ENCODE results near the gene ZNF710. TPM values are rescaled to one million over a fixed set of nuclear protein-coding genes. Genes with fewer than 3 reads are reported as not detected.

The ZNF710 gene
- total and polyA plus RNA-seq, 2 of the 4 experiments (the other 2 are of a cell fraction) = 7.6 to 8.2 TPM

- intact Hi-C loops (cut with micrococcal nuclease) = no loop called here
- Histone ChIP-seq H4K20me1 (ENCODE audit: insufficient read depth, low read length) (peaks cover 10% of the 10 kb centered on the region), H3K9ac (ENCODE audit: low read depth, low read length) (no peak overlapping the region), H4K91ac (ENCODE audit: insufficient read depth, low read depth, low read length) (no peak overlapping the region), H3K4me1 (ENCODE audit: control insufficient read depth, insufficient read depth, low read length) (peaks cover 4% of the 10 kb centered on the region), H3K36me3 (ENCODE audit: control insufficient read depth, insufficient read depth, low read length) (no peaks in the 10 kb centered on the region), H3K4me3 (ENCODE audit: insufficient read depth, low read depth, low read length) (no peak overlapping the region), H3K9me3 (ENCODE audit: control insufficient read depth, insufficient read depth, low read length) (no peaks in the 10 kb centered on the region), H2AFZ (replicated peaks; ENCODE audit: low read length, poor library complexity) (no peak overlapping the region), H2BK20ac (ENCODE audit: low read depth, low read length) (no peak overlapping the region), H3K4me2 (ENCODE audit: low read depth, low read length) (no peak overlapping the region), H3K27ac (ENCODE audit: insufficient read depth, low read length) (no peak overlapping the region), H2BK15ac (ENCODE audit: low read depth, low read length) (no peak overlapping the region), H3K79me1 (ENCODE audit: low read depth in 1 of 2, low read length in 2 of 2) (peaks cover 21 to 63% of the 10 kb centered on the region in 2 experiments; a peak in 3 of 4 replicates), H3K18ac (ENCODE audit: low read depth, low read length) (no peak overlapping the region), H3K27me3 (ENCODE audit: control insufficient read depth, insufficient read depth, low read length) (no peaks in the 10 kb centered on the region), H3K23ac (ENCODE audit: low read depth, low read length) (no peak overlapping the region), H2BK120ac (ENCODE audit: low read depth, low read length) (no peak overlapping the region), H4K5ac (ENCODE audit: low read depth, low read length) (no peak overlapping the region), H3K14ac (replicated peaks; ENCODE audit: low read depth, low read length) (no peak overlapping the region), H3K56ac (ENCODE audit: extremely low read depth, insufficient read depth, low read length) (no peak overlapping the region), H3K9me1 (ENCODE audit: insufficient read depth, low read length) (peaks cover 16% of the 10 kb centered on the region; the same call in 1 of the 2 replicates), H3K4ac (ENCODE audit: low read depth, low read length) (no peak overlapping the region), H2AK9ac (replicated peaks; ENCODE audit: low read depth, low read length, poor library complexity) (no peak overlapping the region), H2AK5ac (ENCODE audit: low read depth, low read length) (no peak overlapping the region), H4K8ac (ENCODE audit: low read depth in 2 of 2, low read length in 2 of 2) (no peak overlapping the region), H2BK5ac (ENCODE audit: low read depth, low read length, poor library complexity, severe bottlenecking) (no peak overlapping the region)
- no TSS peak for BruUV-seq (replicated peaks)
- ATAC-seq (ENCODE audit: low read depth) (no peak), DNase-seq (no peak)
- 87% methylated on average over 8 of the region's 27 CpGs; no CpG with 5 or more reads in 1 of the 2 experiments for WGBS, 2 experiments (ENCODE audit: extremely low coverage in 2 of 2, insufficient read length in 1 of 2)
- ChIA-PET CTCF (no interaction called here), POLR2A (ENCODE audit: unreplicated experiment) (no interaction called here)
- dilution Hi-C loops (cut with HindIII; ENCODE audit: low sequenced_read_pairs, unreplicated experiment) = no loop called here
- TF ChIP-seq RAD21 (IDR thresholded peaks at IDR 0.05; ENCODE audit: low read length) = no peak
- no peak for TF ChIP-seq CEBPB (IDR thresholded peaks at IDR 0.05; ENCODE audit: low read depth, low read length)
- in situ Hi-C loops (cut with MboI; ENCODE audit: low sequenced_read_pairs) = no loop called here
These were observed 41.8 kb downstream of the ZNF710 start for GRCh38 chr15:90042766-90043529.
